ENCODE data around the gene DHX32.

The DHX32 gene

GRCh38 chr10:125848857-125849256 is 32.2 kb downstream of the DHX32 start:
- no peaks in the 10 kb centered on the region for H3K9me3 ChIP-seq (ENCODE audit: insufficient read depth, low read length)
- no peaks in the 10 kb centered on the region for H3K9me2 ChIP-seq (replicated peaks; ENCODE audit: insufficient read depth, low read length)
- TF ChIP-seq EZH2phosphoT487 (conservative IDR thresholded peaks at IDR 0.05; ENCODE audit: low read length) (no peak), CTCF (IDR thresholded peaks at IDR 0.05; ENCODE audit: insufficient read depth, low read length, poor library complexity, severe bottlenecking) (no peak)
- H3K27ac ChIP-seq (ENCODE audit: low read depth, low read length): no peak overlapping the region
- no peaks in the 10 kb centered on the region for H4K20me1 ChIP-seq (ENCODE audit: low read depth, low read length)
- H3K36me3 ChIP-seq (ENCODE audit: low read length): no peaks in the 10 kb centered on the region
- no peaks in the 10 kb centered on the region for H3F3A ChIP-seq (ENCODE audit: insufficient read depth)
- no peaks in the 10 kb centered on the region for H3K27me3 ChIP-seq (ENCODE audit: low read length)
- H3K9ac ChIP-seq (ENCODE audit: low read length): no peak overlapping the region
- H3K4me2 ChIP-seq (ENCODE audit: low read depth, low read length, poor library complexity, severe bottlenecking): no peak overlapping the region
- no peak overlapping the region for H2AFZ ChIP-seq (ENCODE audit: low read depth, low read length, severe bottlenecking)
- H3K79me2 ChIP-seq (ENCODE audit: insufficient read depth, low read length): no peaks in the 10 kb centered on the region
- H3K4me3 ChIP-seq (ENCODE audit: insufficient read depth, low read length, poor library complexity, severe bottlenecking): no peak overlapping the region

GRCh38 chr10:125848371-125848770 is 32.7 kb downstream of the DHX32 start:
- Histone ChIP-seq H3K9me3 (ENCODE audit: insufficient read depth, low read length) (no peaks in the 10 kb centered on the region), H3K9me2 (replicated peaks; ENCODE audit: insufficient read depth, low read length) (no peaks in the 10 kb centered on the region), H3K4me3 (ENCODE audit: insufficient read depth, low read length, poor library complexity, severe bottlenecking) (no peak overlapping the region), H3K79me2 (ENCODE audit: insufficient read depth, low read length) (no peaks in the 10 kb centered on the region), H3F3A (ENCODE audit: insufficient read depth) (no peaks in the 10 kb centered on the region), H3K4me2 (ENCODE audit: low read depth, low read length, poor library complexity, severe bottlenecking) (no peak overlapping the region), H3K9ac (ENCODE audit: low read length) (no peak overlapping the region), H3K27ac (ENCODE audit: low read depth, low read length) (no peak overlapping the region), H4K20me1 (ENCODE audit: low read depth, low read length) (no peaks in the 10 kb centered on the region), H2AFZ (ENCODE audit: low read depth, low read length, severe bottlenecking) (no peak overlapping the region), H3K36me3 (ENCODE audit: low read length) (no peaks in the 10 kb centered on the region), H3K27me3 (ENCODE audit: low read length) (no peaks in the 10 kb centered on the region)
- TF ChIP-seq EZH2phosphoT487 (conservative IDR thresholded peaks at IDR 0.05; ENCODE audit: low read length): no peak
- TF ChIP-seq CTCF (IDR thresholded peaks at IDR 0.05; ENCODE audit: insufficient read depth, low read length, poor library complexity, severe bottlenecking): no peak

DNA sequence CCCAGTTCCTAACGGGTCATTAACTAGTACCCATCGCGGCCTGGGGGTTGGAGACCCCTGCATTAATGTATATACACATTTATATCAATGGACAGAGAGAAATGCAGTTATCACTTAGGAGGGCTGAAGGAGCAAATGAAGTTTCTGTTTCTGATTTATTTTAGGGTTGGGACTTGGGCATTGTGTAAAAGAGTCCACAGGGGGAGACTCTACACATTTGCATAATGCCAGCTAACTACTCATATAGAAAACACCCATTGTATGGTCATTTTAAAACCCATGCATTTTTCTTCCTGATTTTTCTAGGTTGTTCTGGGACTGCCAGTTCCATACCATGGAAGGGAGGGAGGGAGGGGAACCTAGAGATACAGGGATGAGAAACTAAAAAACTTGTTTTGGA is 34.2 kb downstream of the DHX32 start:
- H3K4me2 ChIP-seq (ENCODE audit: low read depth, low read length, poor library complexity, severe bottlenecking): no peak overlapping the region
- no peaks in the 10 kb centered on the region for H3K36me3 ChIP-seq (ENCODE audit: low read length)
- H3K79me2 ChIP-seq (ENCODE audit: insufficient read depth, low read length): no peaks in the 10 kb centered on the region
- H3K4me3 ChIP-seq (ENCODE audit: insufficient read depth, low read length, poor library complexity, severe bottlenecking): no peak overlapping the region
- no peaks in the 10 kb centered on the region for H4K20me1 ChIP-seq (ENCODE audit: low read depth, low read length)
- H3K9ac ChIP-seq (ENCODE audit: low read length): no peak overlapping the region
- TF ChIP-seq EZH2phosphoT487 (conservative IDR thresholded peaks at IDR 0.05; ENCODE audit: low read length) (no peak), CTCF (IDR thresholded peaks at IDR 0.05; ENCODE audit: insufficient read depth, low read length, poor library complexity, severe bottlenecking) (no peak)
- H3K9me2 ChIP-seq (replicated peaks; ENCODE audit: insufficient read depth, low read length): no peaks in the 10 kb centered on the region
- H2AFZ ChIP-seq (ENCODE audit: low read depth, low read length, severe bottlenecking): no peak overlapping the region
- no peak overlapping the region for H3K27ac ChIP-seq (ENCODE audit: low read depth, low read length)
- H3K9me3 ChIP-seq (ENCODE audit: insufficient read depth, low read length): no peaks in the 10 kb centered on the region
- H3K27me3 ChIP-seq (ENCODE audit: low read length): no peaks in the 10 kb centered on the region
- H3F3A ChIP-seq (ENCODE audit: insufficient read depth): no peaks in the 10 kb centered on the region

DNA sequence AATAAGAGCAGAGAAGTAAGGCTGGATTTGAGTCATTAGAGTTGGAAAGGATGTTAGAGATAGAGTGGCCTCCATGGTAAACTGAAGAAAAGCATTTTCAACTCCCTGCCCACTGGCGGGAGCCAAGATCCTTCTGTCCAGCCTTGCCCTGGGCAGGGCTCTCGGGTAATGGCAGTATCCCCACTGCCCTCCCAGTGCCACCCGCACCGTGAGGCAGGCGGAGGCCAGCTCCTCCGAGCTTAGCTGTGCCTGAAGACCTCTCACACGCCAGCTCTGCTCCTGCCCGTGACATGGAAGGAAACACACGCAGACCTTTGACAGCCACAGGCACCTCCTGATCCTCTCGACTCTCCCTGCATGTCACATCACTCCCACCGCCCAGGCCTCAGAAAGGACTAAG is 35.5 kb downstream of the DHX32 start:
- Histone ChIP-seq H3K9ac (ENCODE audit: low read length) (no peak overlapping the region), H3K4me3 (ENCODE audit: insufficient read depth, low read length, poor library complexity, severe bottlenecking) (no peak overlapping the region), H3K79me2 (ENCODE audit: insufficient read depth, low read length) (no peaks in the 10 kb centered on the region), H3K27me3 (ENCODE audit: low read length) (no peaks in the 10 kb centered on the region), H3K9me3 (ENCODE audit: insufficient read depth, low read length) (no peaks in the 10 kb centered on the region), H3K4me2 (ENCODE audit: low read depth, low read length, poor library complexity, severe bottlenecking) (no peak overlapping the region), H3K27ac (ENCODE audit: low read depth, low read length) (no peak overlapping the region), H3K36me3 (ENCODE audit: low read length) (no peaks in the 10 kb centered on the region), H3F3A (ENCODE audit: insufficient read depth) (no peaks in the 10 kb centered on the region), H4K20me1 (ENCODE audit: low read depth, low read length) (no peaks in the 10 kb centered on the region), H3K9me2 (replicated peaks; ENCODE audit: insufficient read depth, low read length) (no peaks in the 10 kb centered on the region), H2AFZ (ENCODE audit: low read depth, low read length, severe bottlenecking) (no peak overlapping the region)
- TF ChIP-seq CTCF (IDR thresholded peaks at IDR 0.05; ENCODE audit: insufficient read depth, low read length, poor library complexity, severe bottlenecking) (no peak), EZH2phosphoT487 (conservative IDR thresholded peaks at IDR 0.05; ENCODE audit: low read length) (no peak)
